DMS 273 treated with DMSO at 0.1 percent for 48 hours (cell line): ENCODE measurements around the gene TPBGL.

Source experiments
- DNase-seq: peaks from one replicate; lab custom pipeline; 2025; lab: John Stamatoyannopoulos, UW

TPBGL gene

DNA sequence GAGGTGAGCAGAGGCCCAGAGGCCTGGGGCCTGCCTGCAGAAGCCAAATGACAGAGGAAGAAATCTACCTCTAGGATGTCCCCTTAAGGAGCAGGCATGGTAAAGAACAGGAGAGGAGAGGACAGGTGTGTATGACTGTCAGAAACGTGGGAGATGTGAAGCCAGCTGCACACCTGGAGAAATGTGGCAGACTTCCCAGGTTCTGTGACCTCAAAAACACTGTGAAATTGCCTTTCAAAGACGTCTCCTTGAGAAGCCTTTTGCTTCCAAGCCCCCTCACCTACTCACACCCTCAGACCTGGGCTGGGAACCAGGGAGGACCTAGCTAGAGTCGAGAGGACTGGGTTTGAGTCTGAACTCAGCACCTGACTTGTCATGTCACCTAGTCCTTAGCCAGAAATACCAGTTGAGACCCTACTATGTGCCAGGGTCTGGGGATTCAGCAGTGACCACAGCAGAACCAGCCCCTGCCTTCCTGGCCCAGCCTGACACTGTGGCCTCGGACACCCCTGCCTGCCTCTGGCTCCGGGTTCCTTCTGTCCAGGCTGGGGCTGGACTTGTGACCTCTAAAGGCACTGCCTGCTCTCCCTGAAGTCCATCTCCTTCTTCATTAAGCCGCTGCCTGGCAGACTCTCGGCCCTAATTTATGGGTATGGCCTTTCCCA is 5.6 kb downstream of the TPBGL start:
- no peak for DNase-seq

DNA sequence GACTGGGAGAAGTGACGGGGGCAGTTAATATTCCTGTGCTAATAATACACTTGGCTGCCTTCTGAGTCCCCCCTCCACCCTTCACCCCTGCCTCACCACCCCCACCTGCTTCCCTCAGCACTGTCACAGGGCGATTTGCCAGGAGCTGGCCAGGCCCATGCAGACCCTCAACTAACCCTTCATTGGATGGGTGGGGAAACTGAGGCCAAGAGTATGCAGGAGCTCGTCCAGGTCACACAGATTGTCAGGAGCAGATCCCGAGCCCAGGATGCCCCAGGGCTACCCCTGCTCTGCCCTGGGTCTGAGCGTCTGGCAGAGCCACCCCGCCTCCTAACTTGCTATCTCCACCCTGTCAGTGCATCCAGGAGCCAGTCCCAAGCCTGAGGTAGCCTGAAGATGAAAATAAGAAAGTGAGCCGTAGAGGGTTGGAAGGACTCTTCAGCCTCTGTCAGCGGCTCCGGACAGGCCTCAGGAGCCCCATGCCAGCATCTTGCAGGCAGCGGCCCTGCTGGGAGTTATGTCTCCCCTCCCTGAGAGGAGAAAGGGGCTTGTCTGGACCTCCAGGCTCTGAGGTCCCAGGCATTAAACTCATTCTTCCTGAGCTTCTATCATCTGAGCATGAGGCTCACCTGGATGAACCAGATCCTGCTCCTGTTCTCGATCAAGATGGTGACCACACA is 6.2 kb downstream of the TPBGL start:
- DNase-seq = no peak

DNA sequence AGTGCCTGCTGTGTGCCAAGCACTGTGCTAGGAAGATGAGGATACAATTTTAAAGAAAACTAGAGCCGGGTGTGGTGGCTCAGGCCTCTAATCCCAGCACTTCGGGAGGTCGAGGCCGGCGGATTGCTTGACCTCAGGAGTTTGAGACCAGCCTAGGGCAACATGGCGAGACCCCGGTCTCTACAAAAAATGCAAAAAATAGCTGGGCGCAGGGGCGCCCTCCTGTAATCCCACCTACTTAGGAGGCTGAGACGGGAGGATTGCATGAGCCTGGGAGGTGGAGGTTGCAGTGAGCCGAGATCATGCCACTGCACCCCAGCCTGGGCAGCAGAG is 8.3 kb downstream of the TPBGL start:
- DNase-seq = no peak

DNA sequence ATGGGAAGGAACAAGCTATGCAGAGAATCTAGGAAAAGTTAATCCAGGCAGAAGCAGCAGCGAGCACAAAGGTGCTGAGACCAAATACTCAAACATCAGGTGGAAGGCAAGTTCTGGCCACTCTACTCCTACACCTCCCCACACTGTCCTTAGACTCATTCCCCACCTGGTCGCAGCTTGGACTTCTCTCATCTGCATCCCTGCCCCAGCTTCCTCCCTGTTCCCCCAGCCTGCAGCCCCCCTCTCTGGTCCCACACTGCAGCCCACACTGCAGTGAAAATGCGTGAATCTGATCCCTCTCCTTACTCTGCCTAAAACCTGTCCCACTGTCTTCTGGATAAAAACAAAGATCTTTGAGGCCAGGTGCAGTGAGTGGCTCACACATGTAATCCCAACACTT is 9.1 kb downstream of the TPBGL start:
- DNase-seq = no peak

DNA sequence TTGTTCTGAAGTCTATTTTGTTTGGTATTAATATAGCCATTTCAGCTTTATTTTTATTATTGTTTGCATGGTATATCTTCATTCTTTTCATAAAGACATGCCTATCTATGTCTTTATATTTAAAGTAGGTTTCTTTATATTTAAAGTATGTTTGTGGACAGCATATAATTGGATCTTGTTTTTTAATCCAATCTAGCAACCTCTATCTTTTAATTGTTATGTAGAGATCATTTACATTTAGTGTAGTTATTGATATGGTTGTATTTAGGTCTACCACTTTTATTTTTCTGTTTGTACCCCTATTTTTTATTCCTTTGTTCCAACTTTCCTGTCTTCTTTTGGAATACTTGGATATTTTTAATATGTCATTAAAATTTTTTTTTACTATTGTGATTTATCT is 13.8 kb downstream of the TPBGL start:
- no peak for DNase-seq

DNA sequence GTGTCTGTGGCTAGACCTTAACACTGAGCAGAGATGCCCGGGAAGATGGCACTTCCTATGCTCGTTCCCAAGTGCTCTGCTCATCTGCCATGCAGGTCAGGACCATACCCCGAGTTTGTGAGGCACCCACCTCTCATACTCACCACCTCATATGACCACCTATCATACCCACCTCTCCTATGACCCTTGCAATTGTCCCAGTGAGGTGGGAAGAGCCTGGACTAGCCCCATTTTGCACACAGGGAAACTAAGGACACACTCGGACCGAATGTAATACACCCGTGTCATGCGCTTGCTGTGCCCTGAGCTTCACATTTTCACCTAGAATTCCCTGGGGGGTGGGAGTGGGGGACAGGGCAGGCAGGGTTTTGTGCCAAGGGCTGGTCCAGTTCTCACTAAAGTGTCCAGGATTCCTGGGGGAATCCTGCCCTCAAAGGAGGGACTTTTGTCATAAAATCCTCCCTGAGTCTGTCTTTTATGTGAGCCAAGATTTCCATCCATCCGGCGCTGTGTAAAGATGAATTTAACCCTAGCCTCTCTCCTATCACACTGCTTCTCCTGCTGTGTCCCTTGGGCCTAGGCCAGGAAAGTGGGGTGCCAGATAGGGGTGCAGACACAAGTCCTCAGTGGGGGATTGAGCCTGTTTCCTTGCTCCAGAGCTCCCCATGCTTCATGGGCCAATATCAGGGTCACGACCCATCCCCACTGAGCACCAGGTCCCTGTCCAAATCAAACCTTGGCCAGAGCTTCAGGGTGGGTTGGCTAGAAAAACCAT is 20.0 kb downstream of the TPBGL start:
- DNase-seq = no peak

DNA sequence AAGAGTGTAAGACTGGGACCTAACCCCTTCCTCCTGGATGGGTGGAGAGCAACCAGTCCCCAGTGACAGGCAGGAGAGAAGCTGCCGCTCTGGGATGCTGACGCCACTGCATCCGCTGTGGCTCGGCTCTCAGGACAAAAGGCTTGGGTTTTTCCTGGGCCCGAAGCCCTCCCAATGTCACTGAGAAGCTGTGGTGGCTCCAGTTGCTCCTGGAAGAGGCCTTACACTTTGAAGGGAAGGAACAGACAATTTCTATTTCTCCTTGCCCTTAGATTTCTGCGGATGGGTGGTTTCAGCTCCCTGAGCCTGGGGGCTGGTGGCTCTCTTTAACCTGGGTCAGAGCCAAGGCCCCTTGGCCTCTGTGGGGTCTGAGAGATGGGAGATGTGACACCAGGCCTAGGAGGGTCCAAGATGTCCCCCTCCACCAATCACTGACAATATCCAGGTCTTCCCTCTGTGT is 21.4 kb downstream of the TPBGL start:
- DNase-seq = no peak

DNA sequence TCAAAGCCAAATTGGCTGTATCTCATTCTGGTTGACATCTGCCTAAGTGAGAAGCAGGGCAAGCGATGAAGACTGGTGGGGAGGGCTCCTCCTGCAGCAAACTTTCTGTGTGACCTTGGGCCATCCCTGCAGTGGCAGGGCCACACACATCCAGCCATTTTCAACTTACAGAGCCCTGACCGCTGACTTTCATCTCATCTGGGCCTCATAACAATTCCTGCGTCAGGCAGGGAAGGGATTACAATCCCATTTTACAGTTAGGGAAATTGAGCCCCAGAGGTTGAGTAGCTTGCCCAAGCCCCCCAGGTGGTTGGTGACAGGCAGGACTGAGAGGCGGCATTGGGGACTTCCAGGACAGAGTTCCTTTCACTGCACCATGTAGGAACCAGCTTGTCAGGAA is 21.9 kb downstream of the TPBGL start:
- DNase-seq = no peak

DNA sequence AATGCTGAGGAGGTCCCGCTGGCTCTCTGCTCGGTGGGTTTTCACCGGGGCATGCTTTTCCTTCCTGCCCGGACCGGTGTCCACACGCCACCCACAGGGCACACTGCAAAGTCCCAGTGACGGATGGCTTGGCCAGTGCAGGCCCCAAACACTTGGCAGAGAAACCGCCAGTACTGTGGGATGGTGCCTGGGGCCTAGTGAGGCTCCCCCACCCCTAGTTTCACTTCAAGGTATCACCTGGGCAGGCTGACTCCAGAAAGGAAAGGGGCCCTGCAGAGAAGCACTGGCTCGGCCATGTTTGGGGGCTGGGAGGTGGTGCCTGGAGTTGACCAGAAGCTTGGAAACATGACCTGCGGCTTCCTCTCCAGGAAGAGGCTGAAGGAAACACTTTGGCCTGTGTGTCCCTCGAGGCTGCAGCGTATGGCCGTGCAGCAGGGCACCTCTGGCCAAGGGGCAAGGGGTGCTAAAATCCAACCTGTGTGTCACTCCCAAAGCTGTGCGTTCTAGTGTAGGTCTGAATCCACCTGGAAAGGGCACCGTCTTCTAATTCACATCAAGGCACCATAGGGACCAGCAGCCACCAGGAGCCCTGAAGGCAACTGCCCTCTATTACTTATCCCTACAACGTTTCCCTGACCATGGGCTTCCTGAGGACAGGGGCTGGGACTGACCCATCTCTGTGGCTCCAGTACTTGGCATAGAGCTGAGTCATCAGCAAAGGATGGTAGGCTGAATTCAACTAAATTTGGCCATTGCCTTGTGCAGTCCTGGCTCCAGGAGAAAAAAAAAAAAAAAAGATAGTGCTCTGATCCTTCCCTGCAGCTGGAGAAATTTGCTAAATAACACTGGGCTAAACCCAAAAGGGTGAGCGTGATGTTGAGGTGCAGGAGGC is 22.6 kb downstream of the TPBGL start:
- no peak for DNase-seq

DNA sequence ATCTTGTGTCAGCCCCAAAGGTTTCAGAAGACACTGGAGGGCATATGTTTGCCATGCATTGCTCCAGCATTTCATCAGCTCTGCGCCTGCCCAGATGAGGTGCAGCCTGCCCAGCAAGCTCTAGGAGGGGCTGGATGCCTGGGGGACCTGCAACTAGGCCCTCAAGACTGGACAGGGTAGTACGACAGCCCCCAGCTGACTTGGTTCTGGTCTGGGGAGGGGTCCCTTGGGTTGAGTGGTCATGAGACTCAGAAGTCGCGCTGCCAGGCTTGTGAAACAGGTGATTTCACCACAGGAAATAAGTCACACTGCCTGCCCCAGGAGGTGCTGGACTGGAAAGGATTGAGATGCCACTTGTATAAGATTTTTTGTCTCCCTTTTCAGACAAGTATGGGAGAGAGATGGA is 23.4 kb downstream of the TPBGL start:
- no peak for DNase-seq

DNA sequence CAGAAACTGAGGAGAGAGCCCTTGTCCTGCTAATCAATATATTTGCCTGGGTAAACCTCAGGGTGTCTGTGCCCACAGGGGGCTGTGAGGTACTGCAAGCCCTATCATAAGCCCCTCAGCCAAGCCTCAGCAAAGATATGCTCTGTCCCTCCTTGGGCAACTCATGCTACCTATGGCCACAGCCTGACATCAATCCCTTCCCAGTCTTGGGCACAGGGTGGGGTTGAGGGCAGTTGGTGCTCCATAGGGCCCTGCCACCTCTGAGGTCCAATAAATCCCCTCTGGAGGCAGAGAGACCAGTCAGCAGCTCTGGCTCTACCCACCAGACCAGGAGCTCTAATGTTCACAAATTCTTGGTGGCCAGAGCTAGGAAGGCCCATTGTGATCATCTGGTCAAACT is 23.8 kb downstream of the TPBGL start:
- DNase-seq = no peak

DNA sequence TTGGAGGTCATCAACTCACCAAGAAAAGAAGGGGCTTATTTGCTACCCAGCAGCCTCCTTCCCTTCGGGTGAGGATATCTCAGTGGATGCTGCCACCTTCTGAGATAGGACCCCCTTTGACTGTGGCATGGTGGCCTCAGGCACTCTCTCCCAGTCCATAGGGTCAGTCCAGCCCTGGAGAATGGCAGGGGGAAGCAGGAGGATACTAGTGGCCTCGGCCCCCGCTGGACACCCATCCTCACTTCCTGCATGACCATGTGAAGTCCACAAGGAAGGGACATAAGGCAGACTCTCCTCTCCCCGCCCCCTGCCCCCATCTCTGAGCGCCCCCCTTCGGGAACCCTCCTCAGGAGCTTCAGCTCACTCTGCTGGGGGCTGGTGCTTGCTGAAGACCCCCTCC is 24.4 kb downstream of the TPBGL start:
- DNase-seq = no peak

DNA sequence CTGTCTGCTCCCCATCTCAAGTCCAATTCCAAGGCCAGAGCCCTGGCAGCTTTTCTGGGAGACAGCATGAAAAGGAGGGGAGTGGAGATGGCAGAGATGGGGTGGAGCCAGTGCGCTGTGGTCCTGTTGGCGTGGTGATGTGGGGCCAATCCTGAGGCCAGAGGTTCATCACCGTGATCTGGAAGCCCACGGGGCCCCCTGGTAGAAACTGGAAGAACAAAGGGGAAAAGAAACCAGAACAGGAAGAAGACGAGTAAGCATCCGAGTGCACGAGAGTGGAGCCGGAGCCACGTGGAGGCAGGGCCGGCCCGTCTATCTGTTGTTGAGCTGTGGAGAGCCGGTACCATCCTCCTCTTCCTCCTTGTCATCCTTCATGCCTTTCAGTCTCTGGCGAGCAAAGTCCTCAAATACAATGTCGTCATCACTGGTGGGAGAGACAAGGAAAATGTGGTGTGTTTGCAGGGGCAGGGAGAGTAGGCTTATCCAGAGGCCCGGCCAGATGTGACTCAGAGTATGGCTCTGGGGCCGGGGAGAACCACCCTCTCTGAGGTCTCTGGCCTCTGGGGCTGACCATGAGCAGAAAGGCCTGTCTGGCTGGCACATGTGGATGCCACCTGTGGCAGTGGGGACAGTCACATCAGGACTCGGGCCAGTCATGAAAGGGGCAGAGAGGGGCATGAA is 25.4 kb downstream of the TPBGL start:
- no peak for DNase-seq

DNA sequence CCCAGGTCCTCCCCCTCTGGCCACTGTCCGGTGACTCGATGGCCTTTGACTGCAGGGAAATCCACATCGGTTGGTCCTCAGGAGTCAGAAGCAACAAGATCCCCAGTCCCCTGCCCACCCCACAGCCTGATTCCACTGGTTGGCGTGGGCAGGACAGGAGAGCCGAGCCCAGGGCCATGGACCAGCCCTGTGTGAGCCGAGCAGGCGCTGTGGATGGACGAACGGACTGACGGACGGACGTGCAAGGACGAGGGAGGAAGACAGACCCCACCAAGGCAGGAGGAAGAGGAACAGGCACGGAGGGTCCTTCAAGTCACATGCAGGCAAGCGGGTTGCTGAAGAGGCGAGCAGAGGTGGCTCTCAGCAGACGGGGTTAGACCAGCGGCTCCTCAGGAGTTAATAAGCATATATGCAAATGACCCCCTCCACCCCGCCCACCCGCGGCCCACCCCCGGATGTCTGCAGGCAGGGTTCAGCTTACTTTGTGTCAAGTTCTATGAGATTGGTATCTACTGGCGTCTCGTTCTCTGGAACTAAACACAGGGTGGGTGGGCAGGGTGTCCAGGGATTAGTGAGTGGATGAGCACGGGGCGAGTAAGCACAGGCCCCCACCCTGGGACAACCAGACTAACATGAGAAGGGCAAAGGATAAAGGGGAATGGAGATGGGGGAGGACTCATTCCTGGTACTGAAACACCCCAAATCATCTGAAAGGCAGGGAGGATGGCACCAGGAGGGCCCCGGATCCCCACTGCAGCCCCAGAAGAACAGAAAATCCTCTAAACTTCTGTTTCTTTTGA is 26.8 kb downstream of the TPBGL start:
- DNase-seq = no peak

DNA sequence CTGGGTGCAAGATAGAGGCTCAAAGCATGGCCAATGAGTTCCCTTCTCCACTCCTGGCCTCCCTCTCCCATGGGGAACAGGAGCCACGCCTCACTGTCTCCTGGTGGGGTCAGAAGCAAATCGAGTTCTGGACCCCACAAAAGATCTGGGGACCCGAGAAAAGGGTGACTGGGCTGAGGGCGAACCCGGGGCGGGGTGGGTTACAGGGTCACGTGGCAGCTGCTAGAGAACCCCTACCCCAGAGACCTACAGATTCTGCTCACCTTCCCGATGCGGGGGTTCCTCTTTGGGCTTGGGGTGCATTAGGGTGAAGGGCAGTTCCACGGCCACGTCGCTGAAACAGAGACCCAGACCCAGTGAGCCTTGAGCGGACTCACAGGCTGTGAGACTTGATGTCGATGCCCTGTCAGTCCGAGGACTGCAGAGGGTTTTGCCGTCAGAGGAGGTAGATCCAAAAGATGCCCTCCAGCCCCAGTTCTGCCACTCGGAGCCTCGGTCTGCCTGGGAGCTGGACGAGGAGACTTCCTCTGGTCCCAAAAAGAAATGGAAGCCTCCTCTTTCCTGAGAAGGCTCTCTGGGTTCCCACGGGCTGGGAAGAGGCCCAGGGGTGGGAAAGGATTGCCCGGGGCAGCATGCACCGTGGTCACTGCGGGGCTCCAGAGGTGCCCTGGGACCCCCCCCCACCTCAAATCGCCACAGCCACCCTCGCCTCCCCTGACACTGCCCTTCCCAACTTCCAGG is 28.2 kb downstream of the TPBGL start:
- no peak for DNase-seq

DNA sequence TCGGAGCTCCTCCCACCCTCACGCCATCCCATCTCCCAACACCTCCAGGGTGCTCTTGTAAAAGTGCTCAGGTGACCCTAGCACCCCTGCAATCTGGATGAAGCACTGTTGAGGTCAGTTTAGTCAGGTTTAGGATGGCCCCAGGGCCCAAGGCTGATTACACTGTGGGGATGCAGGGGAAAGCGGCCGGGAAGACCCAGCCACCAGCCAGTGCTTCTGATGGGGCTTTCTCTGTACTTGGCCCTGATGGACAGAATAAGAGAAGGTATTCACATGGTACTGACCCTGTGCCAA is 28.7 kb downstream of the TPBGL start:
- no peak for DNase-seq

DNA sequence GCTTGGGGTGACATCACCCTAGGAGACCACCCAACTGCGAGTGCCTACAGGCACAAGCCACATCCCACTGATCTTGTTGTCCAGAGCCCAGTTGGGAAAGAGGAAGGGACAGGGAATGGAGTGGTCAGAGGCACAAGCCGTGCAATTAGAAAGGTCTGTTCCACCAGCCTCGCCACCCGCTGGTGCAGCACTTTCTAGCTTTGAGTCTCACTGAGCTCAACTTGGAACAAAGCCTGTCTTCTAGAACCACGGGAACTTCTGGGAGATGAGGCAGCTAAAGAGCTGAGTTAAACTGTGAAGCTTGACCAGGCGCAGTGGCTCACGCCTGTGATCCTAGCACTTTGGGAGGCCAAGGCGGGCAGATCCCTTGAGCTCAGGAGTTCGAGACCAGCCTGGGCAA is 29.3 kb downstream of the TPBGL start:
- DNase-seq = no peak

DNA sequence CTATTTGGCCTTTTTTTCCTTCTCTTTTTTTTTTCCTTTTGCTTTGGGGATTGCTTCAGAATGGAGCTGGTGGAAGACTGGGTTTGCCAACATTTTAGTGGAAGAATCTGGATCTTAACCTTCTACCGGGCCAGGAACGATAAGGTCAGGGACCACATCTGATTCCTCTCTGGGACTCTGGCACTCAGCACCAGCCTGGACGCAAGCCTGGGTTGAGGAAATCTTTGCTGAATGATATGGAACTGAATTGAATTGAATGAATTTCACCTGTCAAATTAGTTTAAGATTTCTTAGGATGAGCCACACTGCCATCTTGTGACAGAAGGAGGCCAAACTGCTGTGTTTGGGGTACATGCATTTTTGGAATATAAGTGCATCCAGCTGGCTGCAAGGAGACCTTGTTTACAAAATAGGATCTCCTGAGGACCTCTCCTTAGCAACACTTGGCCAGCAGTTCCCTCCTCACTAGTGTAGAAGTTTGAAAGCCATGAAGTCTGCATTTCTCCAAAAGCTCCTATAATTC is 30.4 kb downstream of the TPBGL start:
- no peak for DNase-seq

DNA sequence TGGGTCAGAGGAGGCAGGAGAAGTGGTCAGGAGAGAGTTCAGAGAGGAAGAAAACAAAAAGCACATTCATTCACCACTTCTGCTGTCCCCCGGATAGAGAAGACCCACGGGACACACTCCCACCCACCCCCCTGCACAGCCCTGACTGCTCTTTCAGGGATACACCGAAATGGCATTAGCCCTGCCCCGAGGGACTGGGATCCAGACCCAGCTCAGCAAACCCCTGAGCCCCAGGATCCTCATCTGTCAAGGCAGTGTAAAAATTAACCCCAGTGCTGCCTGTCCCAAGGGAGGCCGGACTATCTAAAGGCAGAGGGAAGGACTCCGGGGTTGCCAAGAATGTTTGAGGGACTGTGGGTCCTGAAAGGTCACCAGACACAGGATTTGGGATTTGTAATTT is 31.2 kb downstream of the TPBGL start:
- no peak for DNase-seq

DNA sequence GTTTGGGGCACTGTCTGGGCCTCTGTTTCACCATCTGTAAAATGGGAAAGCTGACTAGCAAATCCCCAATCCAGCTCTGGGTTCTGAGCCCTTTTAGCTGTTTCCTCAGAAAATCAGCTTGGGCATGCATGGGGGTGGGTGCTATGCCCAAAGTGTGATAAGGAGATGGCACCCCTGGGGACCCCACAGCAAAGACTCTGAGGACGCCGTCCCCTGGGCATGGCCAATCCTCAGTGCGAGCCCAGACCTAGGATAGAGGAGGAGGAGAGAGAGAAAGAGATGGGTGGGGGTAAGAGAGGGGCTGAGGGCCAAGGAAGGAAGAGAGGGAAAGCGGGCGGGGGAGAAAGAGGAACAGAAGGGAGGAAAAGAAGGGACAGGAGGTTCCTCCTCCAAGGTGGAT is 31.8 kb downstream of the TPBGL start:
- no peak for DNase-seq
